Upper lobe of right lung (tissue), 1 donor: ENCODE measurements around the gene KIF25. TPM values are rescaled to one million over a fixed set of nuclear protein-coding genes. Genes with fewer than 3 reads are reported as not detected.

Experiments used
- ATAC-seq: fragments of 200-7000 bp; cut with Tn5 transposase; one replicate; pipeline ENCODE4 v1.9.1; 2020; ENCODE audit warnings: mild to moderate bottlenecking, moderate library complexity
- DNase-seq: peaks from one replicate; pipeline ENCODE4 v3.0.0-alpha.2; 2020
- H3K27ac ChIP-seq: fragments of 200-600 bp; one replicate; pipeline ENCODE4 v1.8.0; 2022
- H3K27me3 ChIP-seq: fragments of 200-600 bp; one replicate; pipeline ENCODE4 v1.8.0; 2022; ENCODE audit warnings: mild to moderate bottlenecking
- H3K36me3 ChIP-seq: fragments of 200-600 bp; one replicate; pipeline ENCODE4 v1.8.0; 2022
- H3K4me1 ChIP-seq: fragments of 200-600 bp; one replicate; pipeline ENCODE4 v1.8.0; 2022
- H3K4me3 ChIP-seq: fragments of 200-600 bp; one replicate; pipeline ENCODE4 v1.8.0; 2022; ENCODE audit warnings: mild to moderate bottlenecking
- H3K9me3 ChIP-seq: fragments of 200-600 bp; one replicate; pipeline ENCODE4 v1.8.0; 2022
- intact Hi-C: fragments of 100-400 bp; cut with DNase I; formaldehyde crosslinking; loops from one replicate; pipeline ENCODE4 v1.11.0; 2022
- total RNA-seq: library from RNA; stranded (reverse); fragmentation: NEBNext Ultra II Directional; extraction: Animal tissue kit (Norgen Biotek cat#: 25700); gene quantifications from one replicate; pipeline ENCODE4 v1.2.1, GENCODE V29; 2021
- TF ChIP-seq, protein P1 (sequence below): fragments of 200-600 bp; IDR thresholded peaks from one replicate; pipeline ENCODE4 v1.8.0; 2022; ENCODE audit warnings: antibody characterized with exemption
- donor health status: DM: no; HTN: yes; CAD: no; lungs with severe emphysema.

The KIF25 gene
- total RNA-seq, 1 donor from 2014 or later, result 0.96 TPM

DNA sequence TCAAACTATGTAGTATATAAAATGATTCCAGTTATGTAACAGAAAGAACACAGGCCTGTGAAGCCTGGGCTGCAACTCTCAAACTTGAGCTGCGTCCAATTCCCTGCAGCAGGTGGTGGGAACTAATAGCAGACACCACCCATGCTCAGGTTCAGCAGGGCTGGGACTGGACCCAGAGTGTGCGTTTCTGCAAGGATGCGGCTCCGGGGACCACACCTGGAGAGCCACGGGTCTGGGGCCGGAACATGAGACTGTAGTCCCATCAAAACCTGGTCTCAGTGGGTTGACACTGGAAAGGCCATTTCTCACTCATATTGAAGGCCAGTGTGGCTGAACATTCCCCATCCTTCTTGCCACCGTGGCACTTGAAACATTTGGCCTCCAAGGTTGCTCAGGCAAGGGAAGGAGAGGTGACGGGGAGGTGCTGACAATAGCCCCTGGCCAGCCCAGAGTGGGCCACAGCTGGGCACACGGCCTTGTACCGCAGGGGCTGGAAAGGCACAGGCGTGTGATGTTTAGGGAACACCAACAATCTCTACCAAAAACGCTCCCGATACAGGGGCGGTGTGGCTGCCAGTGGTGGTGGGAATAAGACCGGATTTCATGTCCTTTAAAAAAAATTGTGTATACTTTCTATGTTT, 43.5 kb downstream of the KIF25 start:
- TF ChIP-seq, protein P1, sequence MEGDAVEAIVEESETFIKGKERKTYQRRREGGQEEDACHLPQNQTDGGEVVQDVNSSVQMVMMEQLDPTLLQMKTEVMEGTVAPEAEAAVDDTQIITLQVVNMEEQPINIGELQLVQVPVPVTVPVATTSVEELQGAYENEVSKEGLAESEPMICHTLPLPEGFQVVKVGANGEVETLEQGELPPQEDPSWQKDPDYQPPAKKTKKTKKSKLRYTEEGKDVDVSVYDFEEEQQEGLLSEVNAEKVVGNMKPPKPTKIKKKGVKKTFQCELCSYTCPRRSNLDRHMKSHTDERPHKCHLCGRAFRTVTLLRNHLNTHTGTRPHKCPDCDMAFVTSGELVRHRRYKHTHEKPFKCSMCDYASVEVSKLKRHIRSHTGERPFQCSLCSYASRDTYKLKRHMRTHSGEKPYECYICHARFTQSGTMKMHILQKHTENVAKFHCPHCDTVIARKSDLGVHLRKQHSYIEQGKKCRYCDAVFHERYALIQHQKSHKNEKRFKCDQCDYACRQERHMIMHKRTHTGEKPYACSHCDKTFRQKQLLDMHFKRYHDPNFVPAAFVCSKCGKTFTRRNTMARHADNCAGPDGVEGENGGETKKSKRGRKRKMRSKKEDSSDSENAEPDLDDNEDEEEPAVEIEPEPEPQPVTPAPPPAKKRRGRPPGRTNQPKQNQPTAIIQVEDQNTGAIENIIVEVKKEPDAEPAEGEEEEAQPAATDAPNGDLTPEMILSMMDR, result no peak
- peaks cover 14% of the 10 kb centered on the region for H3K9me3 ChIP-seq
- ATAC-seq (no peak), DNase-seq (no peak)
- H3K27me3 ChIP-seq, result no peaks in the 10 kb centered on the region
- no peaks in the 10 kb centered on the region for H3K4me1 ChIP-seq
- intact Hi-C loops, result no loop called here
- H3K4me3 ChIP-seq, result no peak overlapping the region
- H3K27ac ChIP-seq, result no peak overlapping the region
- H3K36me3 ChIP-seq, result no peaks in the 10 kb centered on the region

DNA sequence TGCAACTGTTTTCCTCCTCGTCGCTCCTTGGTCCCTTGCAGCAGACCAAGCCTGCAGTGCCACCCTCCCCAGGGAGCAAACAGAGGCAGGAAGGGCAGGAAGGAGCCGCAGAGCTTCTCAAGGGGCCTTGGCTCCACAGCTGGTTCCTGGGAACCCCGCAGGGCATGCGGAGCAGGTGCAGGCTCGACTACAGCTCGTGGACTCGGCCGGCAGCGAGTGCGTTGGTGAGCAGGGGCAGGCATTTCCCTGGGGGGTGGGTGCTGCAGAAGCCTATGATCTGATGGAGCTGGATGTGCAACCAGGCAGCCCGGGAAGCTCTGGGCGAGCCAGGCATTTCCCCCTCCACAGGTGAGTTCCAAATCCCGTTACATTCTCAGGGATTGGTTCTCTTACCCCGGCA, 44.5 kb downstream of the KIF25 start:
- Histone ChIP-seq H3K36me3 (no peaks in the 10 kb centered on the region), H3K4me3 (no peak overlapping the region), H3K9me3 (peaks cover 14% of the 10 kb centered on the region), H3K27me3 (no peaks in the 10 kb centered on the region), H3K4me1 (peaks cover 6% of the 10 kb centered on the region), H3K27ac (no peak overlapping the region)
- intact Hi-C loops, result no loop called here
- ATAC-seq (no peak), DNase-seq (peak; percentile 59)
- TF ChIP-seq, protein P1, result no peak

DNA sequence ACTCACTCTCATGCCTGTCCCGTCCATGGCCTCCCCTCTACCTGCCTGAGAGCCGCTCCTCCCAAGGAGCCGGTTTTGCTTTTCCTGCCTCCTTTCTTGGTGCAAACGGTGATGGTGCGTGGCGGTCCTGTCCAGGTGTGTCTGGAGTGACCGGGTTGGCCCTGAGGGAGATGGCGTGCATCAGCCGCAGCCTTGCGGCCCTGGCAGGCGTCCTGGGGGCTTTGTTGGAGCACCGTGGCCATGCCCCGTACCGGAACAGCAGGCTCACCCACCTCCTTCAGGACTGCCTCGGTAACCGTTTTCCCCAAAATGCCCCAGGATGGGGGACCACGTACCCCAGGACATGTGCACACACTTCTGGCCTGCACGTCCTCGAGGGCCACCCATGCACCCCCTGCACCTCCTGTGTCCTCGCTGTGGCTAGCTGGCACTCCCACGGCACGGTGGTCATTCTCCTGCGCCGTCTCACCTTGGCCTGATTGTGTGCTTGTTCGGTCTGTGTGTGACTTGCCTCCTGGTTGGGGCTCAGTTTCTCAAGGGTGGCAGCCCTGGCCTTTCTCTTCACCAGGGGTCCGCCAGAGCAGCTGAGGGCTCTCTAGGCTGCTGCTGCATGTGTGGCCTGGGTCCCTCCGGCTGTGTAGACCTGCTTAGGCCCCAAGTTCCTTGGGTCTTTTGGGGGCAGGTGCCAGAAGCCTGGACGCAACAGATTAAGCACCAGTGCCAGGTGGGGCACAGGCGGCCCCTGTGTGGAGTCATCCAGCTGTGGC, 45.1 kb downstream of the KIF25 start:
- DNase-seq, result peak; percentile 57
- Histone ChIP-seq H3K4me1 (peaks cover 6% of the 10 kb centered on the region), H3K36me3 (no peaks in the 10 kb centered on the region), H3K27ac (no peak overlapping the region), H3K9me3 (peaks cover 14% of the 10 kb centered on the region), H3K4me3 (no peak overlapping the region), H3K27me3 (no peaks in the 10 kb centered on the region)
- no peak for ATAC-seq
- intact Hi-C loops, result no loop called here
- TF ChIP-seq, protein P1, result no peak

DNA sequence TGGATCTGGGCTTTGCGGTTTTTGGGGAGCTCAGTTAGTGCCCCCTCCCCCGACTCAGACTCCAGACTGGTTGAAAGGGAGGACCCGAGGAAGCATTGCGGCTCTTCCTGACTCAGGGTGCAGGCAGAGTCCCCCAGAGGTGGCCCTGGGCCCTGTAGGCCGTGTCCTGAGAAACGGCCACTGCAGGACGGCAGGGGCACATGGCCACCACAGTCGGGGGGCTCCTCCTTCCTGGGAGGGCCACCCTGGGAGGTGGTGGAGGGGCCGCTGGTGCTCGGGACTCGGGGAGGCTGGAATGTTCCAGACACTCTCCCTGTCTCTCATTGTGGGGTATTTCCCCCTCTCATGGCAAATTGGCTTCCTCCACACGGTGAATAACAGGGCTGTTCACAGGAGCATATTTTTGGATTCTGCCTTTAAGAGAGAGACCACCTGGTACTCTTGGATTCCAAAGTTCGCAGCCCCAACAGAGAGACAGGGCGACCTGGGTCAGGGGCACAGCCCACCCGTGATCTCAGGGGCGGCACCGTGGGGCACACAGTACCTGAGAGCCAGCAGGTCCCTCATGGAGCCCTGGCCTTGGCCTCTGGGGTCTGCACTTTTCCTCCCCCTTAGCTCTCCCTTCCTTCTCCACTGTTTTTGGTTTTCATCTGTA, 45.8 kb downstream of the KIF25 start:
- H3K4me3 ChIP-seq, result no peak overlapping the region
- H3K9me3 ChIP-seq, result peaks cover 14% of the 10 kb centered on the region
- TF ChIP-seq, protein P1, result no peak
- DNase-seq, result peak; percentile 55
- peaks cover 6% of the 10 kb centered on the region for H3K4me1 ChIP-seq
- H3K27me3 ChIP-seq, result no peaks in the 10 kb centered on the region
- ATAC-seq, result no peak
- no peaks in the 10 kb centered on the region for H3K36me3 ChIP-seq
- intact Hi-C loops, result no loop called here
- no peak overlapping the region for H3K27ac ChIP-seq

DNA sequence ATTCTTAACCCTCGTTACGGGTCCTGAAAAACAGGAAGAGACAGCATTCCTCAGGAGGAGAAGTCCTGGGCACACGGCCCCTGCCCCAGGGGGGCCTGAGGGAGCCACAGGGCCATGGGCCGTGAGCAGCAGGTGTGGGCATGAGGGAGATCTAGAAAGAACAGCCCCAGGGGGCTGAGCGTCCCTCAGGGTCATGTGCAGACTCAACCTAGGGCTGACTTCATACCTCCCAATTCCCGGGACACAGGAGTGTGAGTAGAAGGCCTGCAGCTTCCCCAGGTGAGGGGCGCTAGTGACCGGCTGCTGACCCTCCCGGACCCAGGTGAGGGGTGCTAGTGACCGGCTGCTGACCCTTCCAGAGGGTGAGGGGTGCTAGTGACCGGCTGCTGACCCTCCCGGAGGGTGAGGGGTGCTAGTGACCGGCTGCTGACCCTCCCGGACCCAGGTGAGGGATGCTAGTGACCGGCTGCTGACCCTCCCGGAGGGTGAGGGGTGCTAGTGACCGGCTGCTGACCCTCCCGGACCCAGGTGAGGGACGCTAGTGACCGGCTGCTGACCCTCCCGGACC, 46.5 kb downstream of the KIF25 start:
- Histone ChIP-seq H3K9me3 (peaks cover 14% of the 10 kb centered on the region), H3K27ac (no peak overlapping the region), H3K4me3 (no peak overlapping the region), H3K36me3 (no peaks in the 10 kb centered on the region), H3K4me1 (peaks cover 6% of the 10 kb centered on the region), H3K27me3 (no peaks in the 10 kb centered on the region)
- ATAC-seq (no peak), DNase-seq (peak; percentile 52)
- TF ChIP-seq, protein P1, result no peak
- intact Hi-C loops, result no loop called here
